Measurements from ENCODE around the gene MYO5B.
"Not testable (repeated sequence)": the region's sequence is repeated elsewhere in the genome, so short reads cannot be mapped to it uniquely, and the experiment has no call there.

The MYO5B gene

DNA sequence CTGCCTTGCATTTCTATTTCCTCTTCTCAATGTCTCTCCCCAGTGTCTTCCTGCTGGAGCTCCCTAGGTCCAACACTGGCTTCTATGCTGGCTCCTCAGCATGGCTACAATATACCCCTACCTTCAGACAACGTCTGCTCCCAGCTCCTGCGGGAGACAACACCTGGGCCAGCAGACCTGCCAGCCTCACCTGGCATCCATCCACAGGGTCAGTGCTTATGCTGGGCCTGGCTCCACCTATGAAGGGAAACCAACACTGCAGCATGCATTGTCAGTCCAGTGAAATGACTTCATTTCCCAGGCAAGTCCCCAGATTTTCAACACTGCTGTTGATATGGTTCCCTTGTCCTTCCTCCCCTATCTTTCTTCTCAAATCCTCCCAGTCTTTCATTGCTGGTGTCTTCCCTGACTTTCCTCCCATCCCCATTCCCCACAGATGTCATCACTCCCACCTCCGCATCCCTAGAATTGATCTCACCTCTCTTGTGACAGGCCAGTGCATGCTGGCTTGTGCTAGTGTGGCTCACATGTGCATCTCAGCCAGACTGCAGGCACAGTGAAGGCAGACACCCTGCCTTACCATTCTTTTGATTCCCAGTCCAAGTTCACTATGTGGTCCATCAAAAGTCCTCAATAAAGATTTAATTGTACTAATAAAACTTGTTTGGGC, 98.0 kb downstream of the MYO5B start:
- DNase-seq = no peak

GRCh38 chr18:50094786-50095185, 100.2 kb downstream of the MYO5B start:
- DNase-seq = not testable (repeated sequence)

- DNase-seq = no peak
Observed at GRCh38 chr18:50094221-50094773, 100.7 kb downstream of the MYO5B start.

- DNase-seq = no peak
Observed at GRCh38 chr18:50093366-50094064, 101.4 kb downstream of the MYO5B start.

GRCh38 chr18:50092245-50092805, 102.6 kb downstream of the MYO5B start:
- no peak for DNase-seq

GRCh38 chr18:50091509-50092244, 103.3 kb downstream of the MYO5B start:
- DNase-seq = no peak

GRCh38 chr18:50090370-50091312, 104.3 kb downstream of the MYO5B start:
- DNase-seq = no peak

GRCh38 chr18:50089702-50090101, 105.2 kb downstream of the MYO5B start:
- DNase-seq = no peak

GRCh38 chr18:50083708-50084107, 111.2 kb downstream of the MYO5B start:
- no peak for DNase-seq

DNA sequence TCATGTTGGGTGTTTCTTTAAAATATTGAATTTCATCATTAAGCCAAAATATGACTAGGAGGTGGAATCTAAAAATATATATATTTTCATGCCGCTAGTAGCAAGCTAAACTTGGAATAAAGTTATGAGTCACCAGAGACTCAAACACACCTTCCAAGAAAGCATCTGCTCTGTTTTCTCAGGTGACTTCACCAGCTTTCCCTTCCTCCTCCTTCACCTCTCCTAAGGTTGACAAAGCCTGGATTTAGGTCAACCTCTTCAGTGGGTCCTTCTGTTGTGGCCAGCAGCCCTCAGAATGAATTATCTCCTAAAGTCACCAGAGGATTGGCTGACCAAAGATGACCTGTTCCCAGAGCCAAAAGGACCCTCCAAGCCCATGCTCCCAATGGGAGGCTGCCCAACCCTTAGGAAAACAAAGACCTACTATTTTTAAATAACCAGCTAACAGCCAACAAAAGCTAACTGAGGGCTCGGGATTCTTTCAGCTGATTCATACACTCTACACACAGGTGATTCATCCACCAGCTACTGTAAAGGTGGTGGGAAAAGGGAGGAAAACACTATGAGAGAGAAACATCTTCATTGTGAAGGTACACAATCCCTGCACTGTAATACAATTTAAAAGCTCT, 113.9 kb downstream of the MYO5B start:
- DNase-seq = no peak

DNA sequence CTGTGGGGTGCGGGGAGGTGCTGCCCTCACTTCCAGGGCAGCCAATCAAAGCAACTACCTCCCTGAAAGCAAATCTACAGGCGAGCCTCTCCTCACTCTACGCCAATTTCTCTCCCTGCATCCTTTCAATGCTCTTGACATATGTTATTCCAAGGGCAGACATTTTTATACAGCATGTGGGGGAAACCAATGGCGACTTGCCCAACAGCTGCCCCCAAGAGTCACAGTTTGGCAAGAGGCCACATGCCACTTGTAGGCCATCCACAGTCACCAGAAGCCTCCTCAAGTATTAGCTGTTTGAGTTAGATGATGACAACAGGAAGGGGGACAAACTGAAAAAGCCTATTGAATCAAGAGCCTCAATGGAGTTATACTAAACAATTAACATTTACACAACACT, 114.6 kb downstream of the MYO5B start:
- no peak for DNase-seq

- no peak for DNase-seq
Observed at GRCh38 chr18:50079571-50080295, 115.2 kb downstream of the MYO5B start.

GRCh38 chr18:50076277-50076676, 118.7 kb downstream of the MYO5B start:
- DNase-seq = no peak

GRCh38 chr18:50075772-50076171, 119.2 kb downstream of the MYO5B start:
- no peak for DNase-seq

DNA sequence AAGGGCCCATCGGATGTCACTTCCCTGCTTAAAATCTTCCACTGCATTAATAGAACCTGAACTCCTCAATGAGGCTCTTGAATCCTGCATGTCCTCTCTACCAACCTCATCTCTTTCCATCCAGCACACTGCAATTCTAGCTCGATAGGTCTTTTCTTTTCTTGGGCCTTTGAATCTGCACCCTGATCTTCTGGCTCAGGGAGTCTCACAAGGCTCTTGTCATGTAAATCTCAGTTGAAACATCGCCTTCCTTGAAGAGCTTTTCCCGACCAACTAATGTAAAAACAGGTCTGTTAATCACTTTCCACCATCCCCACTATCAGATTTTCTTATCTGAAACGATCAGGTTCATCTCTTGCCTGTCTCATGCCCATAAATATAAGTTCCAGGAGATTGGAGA, 120.5 kb downstream of the MYO5B start:
- no peak for DNase-seq

DNA sequence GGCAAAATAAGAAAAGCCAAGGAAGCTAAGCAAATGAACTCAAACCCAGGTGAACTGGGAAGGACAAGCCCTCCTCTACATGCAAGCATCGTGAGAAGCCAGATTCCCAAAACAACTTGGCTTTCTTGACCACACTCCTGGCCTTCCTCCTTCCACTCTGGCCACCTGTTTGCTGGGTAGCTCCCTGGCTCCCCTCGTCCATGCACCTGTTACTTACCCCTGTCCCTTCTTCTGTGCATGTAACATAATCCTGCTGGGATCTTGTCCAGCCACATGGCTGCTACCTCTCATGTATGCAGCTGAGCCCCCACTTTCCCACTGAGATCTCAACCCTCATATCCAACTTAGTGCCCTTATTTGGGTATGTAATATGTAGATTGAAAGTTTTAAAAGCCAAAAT, 121.6 kb downstream of the MYO5B start:
- no peak for DNase-seq

GRCh38 chr18:50072146-50072545, 122.8 kb downstream of the MYO5B start:
- DNase-seq = no peak

- DNase-seq = no peak
Observed at GRCh38 chr18:50071397-50071796, 123.5 kb downstream of the MYO5B start.

- DNase-seq = no peak
Observed at GRCh38 chr18:50069422-50069821, 125.5 kb downstream of the MYO5B start.

DNA sequence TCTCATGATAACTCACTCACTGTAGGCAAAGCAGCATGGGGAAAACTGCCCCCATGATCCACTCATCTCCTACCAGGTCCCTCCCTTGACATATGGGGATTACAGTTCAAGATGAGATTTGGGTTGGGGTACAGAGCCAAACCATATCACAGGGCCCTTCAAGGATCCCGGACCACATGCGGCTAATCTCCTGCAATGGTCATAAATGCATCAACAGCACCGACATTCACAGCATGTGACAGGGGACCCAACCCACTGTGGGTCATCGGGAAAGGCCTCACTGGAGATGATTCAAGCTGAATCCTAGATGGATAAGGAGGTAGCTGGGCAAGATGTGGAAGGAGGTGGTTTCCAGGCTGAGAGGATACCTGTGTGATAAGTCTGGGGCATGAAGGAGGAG, 129.4 kb downstream of the MYO5B start:
- DNase-seq = no peak

DNA sequence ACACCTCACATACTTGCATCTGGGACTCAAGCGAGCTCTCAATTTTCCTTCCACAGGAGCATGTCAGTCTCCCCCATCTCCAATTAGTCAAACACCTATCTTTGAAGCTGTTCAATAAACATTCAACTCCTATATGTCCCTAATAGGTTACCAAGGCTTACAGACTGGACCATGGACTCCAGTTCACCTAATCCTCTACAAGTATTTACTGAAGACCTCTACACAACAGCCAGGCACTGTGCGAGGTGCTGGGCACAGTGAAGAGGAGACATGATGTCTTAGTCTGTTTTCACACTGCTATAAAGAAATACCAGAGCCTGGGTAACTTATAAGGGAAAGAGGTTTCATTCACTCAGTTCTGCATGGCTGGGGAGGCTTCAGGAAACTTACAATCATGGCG, 129.9 kb downstream of the MYO5B start:
- DNase-seq = no peak
